Stimulated activated effector memory CD8-positive, alpha-beta T cell treated with anti-CD3 and anti-CD28 coated beads, Interleukin-12 subunit alpha, Interleukin-12 subunit beta, amount 100 ng/mL, for 72 hours (primary cell): ENCODE measurements around the gene ITPRID1.

Experiments
- ATAC-seq: fragments of 150-1000 bp; cut with Tn5 transposase; 2 replicates; pipeline ENCODE4 v1.10.0; 2021
- DNase-seq, 2 donors: peaks; one replicate each; pipeline ENCODE4 v3.0.0; 2021 to 2022; ENCODE audit warnings: low spot score in 2 of 2
- H3K27ac Mint-ChIP-seq: one replicate; pipeline ENCODE4 v1.8.0; 2022; ENCODE audit warnings: mild to moderate bottlenecking, mixed read lengths
- H3K36me3 Mint-ChIP-seq: one replicate; pipeline ENCODE4 v1.8.0; 2022; ENCODE audit warnings: mild to moderate bottlenecking, mixed read lengths
- H3K4me1 Mint-ChIP-seq: one replicate; pipeline ENCODE4 v1.8.0; 2022; ENCODE audit warnings: mixed read lengths
- H3K4me3 Mint-ChIP-seq: one replicate; pipeline ENCODE4 v1.8.0; 2022; ENCODE audit warnings: mild to moderate bottlenecking, mixed read lengths
- H3K9me3 Mint-ChIP-seq: one replicate; pipeline ENCODE4 v1.8.0; 2022; ENCODE audit warnings: mixed read lengths

Gene ITPRID1

GRCh38 chr7:31642681-31643115 lies 128.8 kb downstream of the ITPRID1 start:
- no peak for DNase-seq
- H3K4me1 Mint-ChIP-seq: no peaks in the 10 kb centered on the region
- H3K4me3 Mint-ChIP-seq: no peak overlapping the region
- no peaks in the 10 kb centered on the region for H3K36me3 Mint-ChIP-seq
- no peak for ATAC-seq
- H3K27ac Mint-ChIP-seq: no peak overlapping the region
- H3K9me3 Mint-ChIP-seq: peaks cover 8% of the 10 kb centered on the region

GRCh38 chr7:31646942-31647341 lies 133.1 kb downstream of the ITPRID1 start:
- no peaks in the 10 kb centered on the region for H3K4me1 Mint-ChIP-seq
- no peak for ATAC-seq

GRCh38 chr7:31647511-31647910 lies 133.6 kb downstream of the ITPRID1 start:
- no peak for ATAC-seq
- no peaks in the 10 kb centered on the region for H3K36me3 Mint-ChIP-seq
- no peak overlapping the region for H3K4me3 Mint-ChIP-seq
- no peaks in the 10 kb centered on the region for H3K4me1 Mint-ChIP-seq
- DNase-seq: no peak
- H3K9me3 Mint-ChIP-seq: peaks cover 11% of the 10 kb centered on the region
- no peak overlapping the region for H3K27ac Mint-ChIP-seq

More at GRCh38 chr7:31646942-31647341, 133.1 kb downstream of the ITPRID1 start:
- no peaks in the 10 kb centered on the region for H3K36me3 Mint-ChIP-seq
- DNase-seq: no peak
- H3K27ac Mint-ChIP-seq: no peak overlapping the region
- no peak overlapping the region for H3K4me3 Mint-ChIP-seq
- peaks cover 11% of the 10 kb centered on the region for H3K9me3 Mint-ChIP-seq

- no peak for ATAC-seq
- no peak for DNase-seq
- Mint-ChIP-seq H3K4me3 (no peak overlapping the region), H3K9me3 (peaks cover 11% of the 10 kb centered on the region), H3K4me1 (no peaks in the 10 kb centered on the region), H3K36me3 (no peaks in the 10 kb centered on the region), H3K27ac (no peak overlapping the region)
Measured at GRCh38 chr7:31648288-31648687, 134.4 kb downstream of the ITPRID1 start.

GRCh38 chr7:31648880-31649279 lies 135.0 kb downstream of the ITPRID1 start:
- DNase-seq (no peak), ATAC-seq (no peak)
- Mint-ChIP-seq H3K27ac (no peak overlapping the region), H3K36me3 (no peaks in the 10 kb centered on the region), H3K4me3 (no peak overlapping the region), H3K9me3 (peaks cover 12% of the 10 kb centered on the region), H3K4me1 (no peaks in the 10 kb centered on the region)

- no peak for ATAC-seq
- Mint-ChIP-seq H3K9me3 (peaks cover 23% of the 10 kb centered on the region), H3K4me1 (no peaks in the 10 kb centered on the region), H3K4me3 (no peak overlapping the region), H3K36me3 (no peaks in the 10 kb centered on the region), H3K27ac (no peak overlapping the region)
- DNase-seq: no peak
Measured at GRCh38 chr7:31651234-31652062, 137.6 kb downstream of the ITPRID1 start.

- no peak for ATAC-seq
- DNase-seq: no peak
- Mint-ChIP-seq H3K4me3 (no peak overlapping the region), H3K9me3 (peaks cover 23% of the 10 kb centered on the region), H3K36me3 (no peaks in the 10 kb centered on the region), H3K27ac (no peak overlapping the region), H3K4me1 (no peaks in the 10 kb centered on the region)
Measured at GRCh38 chr7:31652063-31652326, 138.1 kb downstream of the ITPRID1 start.

GRCh38 chr7:31663072-31663471 lies 149.2 kb downstream of the ITPRID1 start:
- H3K4me3 Mint-ChIP-seq: no peak overlapping the region
- H3K36me3 Mint-ChIP-seq: no peaks in the 10 kb centered on the region
- DNase-seq: no peak
- peaks cover 20% of the 10 kb centered on the region for H3K9me3 Mint-ChIP-seq
- ATAC-seq: no peak
- H3K4me1 Mint-ChIP-seq: no peaks in the 10 kb centered on the region
- no peak overlapping the region for H3K27ac Mint-ChIP-seq

GRCh38 chr7:31664890-31665289 lies 151.0 kb downstream of the ITPRID1 start:
- Mint-ChIP-seq H3K27ac (no peak overlapping the region), H3K4me3 (no peak overlapping the region)

GRCh38 chr7:31665546-31665945 lies 151.7 kb downstream of the ITPRID1 start:
- Mint-ChIP-seq H3K36me3 (no peaks in the 10 kb centered on the region), H3K4me3 (no peak overlapping the region), H3K9me3 (peaks cover 22% of the 10 kb centered on the region), H3K4me1 (no peaks in the 10 kb centered on the region), H3K27ac (no peak overlapping the region)
- ATAC-seq: no peak
- DNase-seq: no peak

More at GRCh38 chr7:31664890-31665289, 151.0 kb downstream of the ITPRID1 start:
- no peaks in the 10 kb centered on the region for H3K36me3 Mint-ChIP-seq
- H3K4me1 Mint-ChIP-seq: no peaks in the 10 kb centered on the region
- DNase-seq (no peak), ATAC-seq (no peak)
- peaks cover 20% of the 10 kb centered on the region for H3K9me3 Mint-ChIP-seq

GRCh38 chr7:31669461-31669860 lies 155.6 kb downstream of the ITPRID1 start:
- Mint-ChIP-seq H3K36me3 (no peaks in the 10 kb centered on the region), H3K4me3 (no peak overlapping the region), H3K9me3 (peaks cover 15% of the 10 kb centered on the region), H3K4me1 (no peaks in the 10 kb centered on the region), H3K27ac (no peak overlapping the region)
- DNase-seq (no peak), ATAC-seq (no peak)

GRCh38 chr7:31679574-31680305 lies 165.8 kb downstream of the ITPRID1 start:
- ATAC-seq (no peak), DNase-seq (no peak)
- Mint-ChIP-seq H3K9me3 (no peaks in the 10 kb centered on the region), H3K36me3 (no peaks in the 10 kb centered on the region), H3K4me1 (no peaks in the 10 kb centered on the region), H3K4me3 (no peak overlapping the region), H3K27ac (no peak overlapping the region)

- DNase-seq: no peak
- Mint-ChIP-seq H3K9me3 (no peaks in the 10 kb centered on the region), H3K27ac (no peak overlapping the region), H3K4me3 (no peak overlapping the region), H3K36me3 (no peaks in the 10 kb centered on the region), H3K4me1 (no peaks in the 10 kb centered on the region)
- no peak for ATAC-seq
Measured at GRCh38 chr7:31683445-31684225, 169.7 kb downstream of the ITPRID1 start.

GRCh38 chr7:31687024-31687748 lies 173.3 kb downstream of the ITPRID1 start, which contains the start of gene PPP1R17:
Gene PPP1R17, plus strand, starts transcription at chr7:31687215. Its CDS starts 5,227 bp downstream, at chr7:31692442.
- DNase-seq (no peak), ATAC-seq (no peak)
- peaks cover 6% of the 10 kb centered on the region for H3K9me3 Mint-ChIP-seq
- H3K4me3 Mint-ChIP-seq: no peak within 1 kb of the TSS
- no peak within 1 kb of the TSS for H3K27ac Mint-ChIP-seq
- no peaks in the 10 kb centered on the region for H3K36me3 Mint-ChIP-seq
- no peaks in the 10 kb centered on the region for H3K4me1 Mint-ChIP-seq

- H3K4me3 Mint-ChIP-seq: no peak overlapping the region
- ATAC-seq (no peak), DNase-seq (no peak)
- peaks cover 6% of the 10 kb centered on the region for H3K9me3 Mint-ChIP-seq
- H3K4me1 Mint-ChIP-seq: no peaks in the 10 kb centered on the region
- H3K27ac Mint-ChIP-seq: no peak overlapping the region
- no peaks in the 10 kb centered on the region for H3K36me3 Mint-ChIP-seq
Measured at GRCh38 chr7:31688372-31688771, 174.5 kb downstream of the ITPRID1 start.
